8988T (cell line): ENCODE measurements around the gene HSF4.

Experiments used
- DNase-seq: peaks from one replicate; pipeline ENCODE4 v3.0.0; 2011

Gene HSF4

DNA sequence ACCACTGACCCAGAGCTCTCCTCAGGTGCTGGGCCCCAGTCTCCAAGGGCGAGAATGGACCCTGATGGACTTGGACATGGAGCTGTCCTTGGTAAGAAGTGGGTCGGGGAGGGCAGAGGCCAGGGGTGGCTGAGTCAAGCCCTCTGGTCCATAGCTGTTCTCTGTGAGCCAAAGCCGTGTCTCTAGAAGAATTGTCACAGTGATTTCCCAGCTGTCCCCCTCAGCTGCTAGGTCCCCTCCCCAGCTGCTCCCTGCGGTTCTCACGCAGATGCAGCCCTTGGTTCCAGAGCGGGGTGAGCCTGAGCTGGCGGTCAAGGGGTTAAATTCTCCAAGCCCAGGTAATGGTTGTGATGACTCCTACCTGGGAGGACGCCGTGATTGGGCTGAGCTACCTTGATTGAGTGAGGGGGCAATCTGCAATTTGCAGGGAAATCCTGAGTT, 4.5 kb downstream of the HSF4 start:
- no peak for DNase-seq

GRCh38 chr16:67169642-67170167, 5.2 kb downstream of the HSF4 start:
- DNase-seq: no peak

- peak; percentile 99 for DNase-seq
Measured at GRCh38 chr16:67170168-67170948, 5.8 kb downstream of the HSF4 start, which contains the start of gene NOL3. TSS of gene NOL3 (plus strand) at chr16:67170538.

DNA sequence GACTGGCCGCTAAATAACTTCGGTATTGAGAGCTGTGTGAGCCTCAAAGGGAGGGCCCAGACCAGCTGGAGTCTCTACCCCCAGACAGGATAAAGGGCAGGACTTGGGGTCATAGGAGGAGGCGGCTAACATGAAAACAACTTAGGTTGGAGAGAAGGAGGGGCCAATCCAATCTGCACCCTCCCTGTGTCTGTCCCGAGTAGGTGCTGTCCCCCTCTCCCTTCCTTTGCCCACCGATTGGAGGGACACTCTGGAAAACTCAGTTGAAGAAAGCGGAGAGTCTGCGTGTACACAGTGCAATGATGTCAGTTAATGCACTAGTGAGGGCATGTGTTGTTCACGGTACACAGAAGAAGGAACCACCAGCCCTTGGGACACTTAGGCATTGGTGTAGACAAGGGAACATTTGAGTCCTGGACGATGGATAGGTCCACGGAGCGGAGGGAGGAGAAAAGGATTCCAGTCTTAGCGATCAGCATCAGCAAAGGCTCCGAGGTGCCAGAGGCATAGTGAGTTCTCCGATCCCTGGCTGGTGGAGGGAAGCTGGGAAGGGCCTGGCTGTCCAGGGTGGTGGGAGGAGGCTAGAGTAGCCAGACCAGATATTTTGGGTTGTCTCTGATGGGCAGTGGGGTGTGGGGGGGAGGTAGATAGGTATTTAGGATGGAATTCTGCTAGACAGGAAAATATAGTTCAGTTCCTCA, 6.6 kb downstream of the HSF4 start:
- DNase-seq: no peak

- DNase-seq: no peak
Measured at GRCh38 chr16:67173323-67173722, 8.8 kb downstream of the HSF4 start.

GRCh38 chr16:67173808-67174705, 9.5 kb downstream of the HSF4 start:
- DNase-seq: peak; percentile 96

DNA sequence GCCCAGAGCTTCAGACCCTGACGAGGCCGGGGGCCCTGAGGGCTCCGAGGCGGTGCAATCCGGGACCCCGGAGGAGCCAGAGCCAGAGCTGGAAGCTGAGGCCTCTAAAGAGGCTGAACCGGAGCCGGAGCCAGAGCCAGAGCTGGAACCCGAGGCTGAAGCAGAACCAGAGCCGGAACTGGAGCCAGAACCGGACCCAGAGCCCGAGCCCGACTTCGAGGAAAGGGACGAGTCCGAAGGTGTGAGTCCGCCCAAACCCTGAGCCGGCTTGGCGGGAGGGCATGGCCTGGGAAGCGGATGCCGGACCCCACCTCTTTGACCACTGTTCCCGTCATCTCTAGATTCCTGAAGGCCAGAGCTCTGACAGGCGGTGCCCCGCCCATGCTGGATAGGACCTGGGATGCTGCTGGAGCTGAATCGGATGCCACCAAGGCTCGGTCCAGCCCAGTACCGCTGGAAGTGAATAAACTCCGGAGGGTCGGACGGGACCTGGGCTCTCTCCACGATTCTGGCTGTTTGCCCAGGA, 10.2 kb downstream of the HSF4 start:
- no peak for DNase-seq

GRCh38 chr16:67176662-67177061, 12.1 kb downstream of the HSF4 start:
- no peak for DNase-seq

GRCh38 chr16:67177743-67178699, 13.5 kb downstream of the HSF4 start:
- peak; percentile 97 for DNase-seq

- no peak for DNase-seq
Measured at GRCh38 chr16:67179421-67180080, 15.0 kb downstream of the HSF4 start.

DNA sequence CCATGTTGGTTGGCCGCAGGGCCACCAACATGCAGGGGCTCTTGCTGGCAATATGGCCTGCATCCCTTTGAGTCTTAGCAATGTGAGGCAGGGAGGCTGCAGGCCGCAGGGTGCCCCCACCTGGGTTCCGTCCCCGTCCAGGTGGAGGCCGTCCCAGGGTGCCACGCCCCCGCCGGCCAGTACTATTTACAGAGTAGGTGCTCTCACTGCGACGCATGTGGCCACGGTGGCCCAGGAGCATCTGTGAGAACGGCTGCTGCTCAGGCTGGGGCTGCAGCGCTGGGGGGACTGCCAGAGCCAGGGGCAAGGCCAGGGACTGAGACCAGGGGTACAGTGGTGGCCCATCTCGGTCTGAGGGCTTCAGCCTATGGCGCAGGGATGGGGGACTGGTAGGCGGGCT, 15.6 kb downstream of the HSF4 start:
- DNase-seq: no peak

DNA sequence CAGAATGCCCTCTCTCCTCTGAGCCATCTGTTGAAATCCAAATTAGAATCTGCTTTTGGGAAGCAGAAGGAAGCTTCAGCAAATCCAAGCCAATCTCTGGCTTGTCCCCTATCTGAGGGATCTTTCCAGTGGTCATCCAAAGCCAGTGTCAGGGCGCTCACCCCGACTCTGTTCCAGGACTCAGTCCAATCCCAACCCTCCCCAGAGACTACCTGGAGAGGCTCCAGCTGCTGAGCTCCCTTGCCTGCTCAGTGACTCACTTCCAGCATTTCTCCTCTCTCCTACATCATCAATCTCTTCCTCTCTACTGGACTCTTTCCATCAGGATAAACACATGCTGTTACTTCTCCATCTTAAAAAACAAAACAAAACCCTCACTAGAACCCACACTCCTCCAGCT, 16.8 kb downstream of the HSF4 start:
- no peak for DNase-seq

DNA sequence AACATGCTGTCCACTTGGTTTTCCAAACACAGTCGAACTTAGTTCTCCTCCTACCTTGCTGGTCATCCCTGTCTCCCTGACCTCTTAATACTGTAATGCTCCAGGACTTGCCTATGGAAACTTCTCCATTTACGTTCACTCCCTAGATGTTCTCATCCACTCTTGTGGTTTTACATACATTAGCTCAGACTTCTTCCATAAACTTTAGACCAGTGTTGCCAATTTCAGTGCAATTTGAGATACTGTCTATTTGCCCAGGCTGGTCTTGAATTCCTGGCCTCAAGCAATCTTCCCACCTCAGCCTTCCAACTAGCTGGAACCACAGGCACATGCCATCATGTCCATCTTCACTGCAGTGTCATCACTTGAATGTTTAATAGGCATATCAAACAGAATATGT, 17.7 kb downstream of the HSF4 start:
- DNase-seq: no peak

DNA sequence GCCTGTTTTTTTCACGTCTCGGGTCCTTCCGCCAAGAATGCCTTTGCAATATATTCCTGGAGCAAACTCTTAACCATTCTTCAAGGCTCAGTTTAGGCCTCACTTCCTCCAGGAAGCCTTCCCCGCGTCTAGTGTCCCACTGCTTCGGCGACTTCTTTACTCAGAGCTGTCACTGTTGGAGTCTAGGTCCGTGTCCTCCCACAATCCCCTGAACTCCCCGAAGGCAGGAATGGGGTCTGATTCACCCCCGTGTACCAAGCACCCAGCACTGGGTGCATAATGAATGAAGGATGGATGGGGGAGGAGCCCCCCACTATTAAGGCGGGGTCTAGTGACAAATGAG, 18.7 kb downstream of the HSF4 start:
- no peak for DNase-seq

- DNase-seq: peak; percentile 100
Measured at GRCh38 chr16:67183627-67184452, 19.3 kb downstream of the HSF4 start, which contains the start of gene MATCAP1. TSS of gene MATCAP1 (minus strand) at chr16:67183963. CDS start at chr16:67180610, 3,353 bp downstream.

GRCh38 chr16:67184453-67184994, 20.0 kb downstream of the HSF4 start:
- DNase-seq: no peak

DNA sequence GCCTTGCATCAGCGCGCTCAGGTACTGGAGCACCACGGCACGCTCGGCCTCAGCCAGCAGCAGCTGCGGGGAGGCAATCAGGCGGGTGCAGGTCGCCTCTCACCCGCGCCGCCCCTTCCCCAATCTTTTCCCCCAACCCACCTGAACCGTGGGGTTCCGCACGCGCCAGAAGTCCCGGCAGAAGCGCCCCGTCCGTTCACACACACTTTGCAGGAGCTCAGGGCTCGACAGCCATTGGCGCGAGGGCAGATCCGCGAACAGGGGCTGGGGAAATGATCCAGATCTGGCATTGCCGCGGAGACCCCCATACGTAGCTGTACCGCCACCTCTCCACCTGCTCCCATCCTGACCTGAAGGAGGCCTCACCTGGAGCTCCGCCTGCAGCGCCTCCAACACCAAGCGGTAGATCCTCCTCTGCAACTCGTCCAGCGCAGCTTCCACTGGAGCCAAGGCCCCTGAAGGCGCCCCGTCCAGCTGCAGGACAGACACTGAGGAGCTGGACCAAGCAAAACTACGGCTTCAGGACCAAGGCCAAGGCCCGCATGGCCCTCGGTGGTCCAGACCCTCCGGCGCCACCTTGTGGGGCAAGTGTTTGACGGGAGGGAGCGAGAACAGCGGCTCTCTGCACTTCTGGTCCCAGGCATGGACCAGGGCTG, 20.6 kb downstream of the HSF4 start:
- peak; percentile 93 for DNase-seq

DNA sequence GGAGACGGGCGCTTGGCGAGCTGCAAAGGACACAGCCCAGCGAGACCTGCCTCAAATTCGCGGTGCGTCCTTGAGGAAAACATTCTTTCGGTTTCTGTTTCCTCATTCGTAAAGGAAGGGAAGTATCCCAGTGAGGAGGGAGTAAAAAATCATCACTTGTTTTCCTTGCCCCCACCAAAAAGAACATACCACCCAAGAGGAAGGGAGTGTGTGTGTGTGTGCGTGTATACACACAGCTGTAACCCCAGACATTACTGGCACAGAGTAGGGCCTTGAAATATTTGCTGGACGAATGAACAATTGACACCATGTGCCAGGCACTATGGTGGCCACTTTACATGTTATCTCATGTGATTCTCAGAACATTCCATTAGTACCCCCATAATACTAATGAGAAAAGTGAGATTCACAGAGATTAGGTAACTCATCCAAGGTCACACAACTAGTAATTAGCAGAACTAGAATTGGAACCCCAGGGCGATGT, 21.1 kb downstream of the HSF4 start:
- no peak for DNase-seq

DNA sequence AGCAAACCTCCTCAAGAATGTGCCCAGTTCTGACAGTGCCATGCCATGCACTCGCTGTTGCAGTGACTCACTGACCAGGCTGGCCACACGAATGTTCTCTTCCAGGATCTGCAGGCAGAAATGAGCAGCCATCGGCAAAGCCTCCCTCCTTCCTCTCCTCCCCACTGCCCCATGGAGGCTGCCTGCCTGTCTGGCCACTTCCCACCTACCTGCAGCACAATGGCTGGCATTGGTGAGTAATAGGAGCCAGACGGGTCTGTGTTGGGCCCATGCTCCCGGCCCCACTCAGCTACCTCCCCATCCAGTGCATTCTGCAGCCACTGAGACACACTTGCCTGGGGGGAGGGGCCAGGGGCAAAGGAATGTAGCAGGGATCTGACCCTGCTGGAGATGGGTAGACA, 22.0 kb downstream of the HSF4 start:
- DNase-seq: no peak
